Ovary (tissue), 9 donors: Measurements from ENCODE around the gene ZNF790. TPM values are rescaled to one million over a fixed set of nuclear protein-coding genes. Genes with fewer than 3 reads are reported as not detected.

ENCODE experiments used
- DNase-seq, 5 donors: peaks; one replicate each; pipeline ENCODE4 v3.0.0-alpha.2; 2019 to 2020
- H3K27ac ChIP-seq, 2 donors: fragments of 200-600 bp; one replicate each; pipeline versions ENCODE4 v1.5.1 to v1.8.0; 2019 to 2022
- H3K27me3 ChIP-seq: fragments of 200-600 bp; one replicate; pipeline ENCODE4 v1.8.0; 2022
- H3K36me3 ChIP-seq: fragments of 200-600 bp; sonication (generic); one replicate; pipeline ENCODE4 v1.5.1; 2019
- H3K4me1 ChIP-seq: one replicate; pipeline ENCODE4 v1.8.1; 2013; ENCODE audit warnings: mild to moderate bottlenecking, moderate library complexity; ENCODE audit not compliant: insufficient read depth
- H3K4me3 ChIP-seq: fragments of 200-600 bp; sonication (generic); one replicate; pipeline ENCODE4 v1.5.1; 2017
- H3K9me3 ChIP-seq, 2 donors: fragments of 200-600 bp in 1 of 2; sonication (generic) in 1 of 2; one replicate each; pipeline versions ENCODE4 v1.5.1 to v1.8.1; 2013 to 2019; ENCODE audit warnings: mild to moderate bottlenecking in 1 of 2, moderate library complexity in 1 of 2
- EP300 ChIP-seq: sonication (generic); formaldehyde crosslinking; IDR thresholded peaks from one replicate; pipeline ENCODE4 v1.6.1; 2017; ENCODE audit warnings: antibody characterized with exemption
- POLR2A ChIP-seq: fragments of 450-650 bp; IDR thresholded peaks from one replicate; pipeline ENCODE4 v1.6.1; 2017; ENCODE audit warnings: antibody characterized with exemption, mild to moderate bottlenecking, moderate library complexity
- WGBS, 3 donors: extraction: QIAGEN DNeasy Blood & Tissue Kit in 1 of 3; methylation state at CpG; one replicate each; pipeline versions ENCODE4 v1.1.5 to v1.1.7; 2013 to 2017; 5-methylcytosine and 5-hydroxymethylcytosine counted together
- intact Hi-C, 4 donors: fragments of 100-400 bp; cut with DNase I; formaldehyde crosslinking; loops; one replicate each; pipeline versions ENCODE4 v1.11.0 to v1.15.1; 2022 to 2023
- polyA plus RNA-seq, 2 donors: library from polyadenylated mRNA; stranded (reverse); fragments of 200-250 nt in 1 of 2; fragments of 350-450 nt in 1 of 2; fragmentation: Illumina TruSeq in 1 of 2; extraction: RNeasy Lipid Tissue Mini Kit (QIAGEN cat#74804) in 1 of 2; gene quantifications; one replicate each; pipeline ENCODE4 v1.2.3, GENCODE V29; 2013 to 2014
- total RNA-seq, 7 donors: library from RNA; depleted of rRNA in 2 of 7; stranded (reverse); fragments of >200 nt in 2 of 7; fragmentation: NEBNext Ultra II Directional in 3 of 7; extraction: Animal tissue kit (Norgen Biotek cat#: 25700) in 3 of 7; gene quantifications; one replicate each; pipeline versions ENCODE4 v1.1.0 to v1.2.4, GENCODE V29; 2016 to 2023
- TF ChIP-seq, protein P1 (sequence below), 3 donors: fragments of 450-650 bp in 2 of 3; fragments of 200-600 bp in 1 of 3; IDR thresholded peaks; one replicate each; pipeline versions ENCODE4 v1.5.1 to v1.8.0; 2016 to 2022; ENCODE audit warnings: antibody characterized with exemption in 3 of 3, mild to moderate bottlenecking in 1 of 3
- donor health status: DM: no; HTN: no; CAD: no; lungs with moderate emphysema.
- donor health status: DM: no; HTN: no; CAD: no.
- donor health status: Bipolar disorder and iron deficiency.
- donor health status: DM: yes; HTN: yes; CAD: no.
- donor health status: DM: no; HTN: no; CAD: no.
- donor health status: DM: yes; HTN: yes; CAD: no.

Gene ZNF790
- total and polyA plus RNA-seq, 9 donors = 3.5 to 11.8 (median 8.1) TPM

DNA sequence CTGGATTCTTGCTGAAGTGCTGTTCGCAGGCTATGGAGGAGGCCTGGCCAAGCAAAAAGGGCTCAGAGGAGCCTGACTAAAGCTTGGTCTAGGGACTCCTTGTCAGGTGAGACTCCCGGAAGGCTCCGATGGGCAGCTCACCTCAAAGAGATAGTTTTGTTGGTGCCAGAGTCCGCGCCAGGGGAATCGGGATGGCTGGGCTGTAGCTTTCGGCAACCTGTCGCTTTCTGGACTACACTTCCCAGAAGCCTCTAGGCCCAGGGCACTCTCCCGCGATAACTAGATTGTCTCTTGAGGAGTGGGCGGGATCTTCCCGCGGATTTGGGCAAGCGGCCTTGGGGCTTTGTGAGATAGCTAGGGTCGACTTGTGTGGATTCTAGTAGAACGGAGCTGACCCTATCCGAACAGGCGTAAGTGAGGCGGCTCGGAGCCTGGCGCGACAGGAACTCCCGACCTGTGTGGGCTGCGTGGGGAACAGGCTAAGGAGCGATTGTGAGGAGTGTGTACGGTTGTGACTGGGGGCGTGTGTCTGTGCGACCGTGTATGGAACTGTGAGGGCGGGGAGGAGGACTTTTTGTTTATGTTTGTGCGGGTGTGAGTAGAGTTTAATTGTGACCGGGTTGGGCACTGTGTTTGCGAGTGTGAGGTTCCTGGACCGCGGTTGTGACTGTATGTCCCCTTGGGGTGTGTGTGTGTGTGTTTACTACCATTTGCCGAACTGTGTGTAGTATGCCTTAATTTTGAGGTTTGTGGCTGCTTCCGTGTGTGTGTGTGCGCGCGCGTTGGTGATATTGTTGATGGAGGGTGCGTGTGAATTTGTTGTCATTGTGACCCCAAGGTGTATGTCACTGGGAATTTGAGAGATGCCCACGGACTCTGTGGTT is 12.6 kb upstream of the ZNF790 start, which contains the start of gene ZNF345:
ZNF345 (plus strand) TSS at position 318 of the 884 bp plus-strand sequence. CDS start 25,955 bp downstream, outside the sequence.
- no peaks in the 10 kb centered on the region for H3K36me3 ChIP-seq
- intact Hi-C loops = no loop called here
- no peaks in the 10 kb centered on the region for H3K9me3 ChIP-seq
- WGBS, 3 donors = 0% methylated on average over 43 of the region's 43 CpGs
- H3K27me3 ChIP-seq = no peaks in the 10 kb centered on the region
- H3K4me3 ChIP-seq = peak within 1 kb of the TSS; percentile 88
- H3K4me1 ChIP-seq = peaks cover 5% of the 10 kb centered on the region
- peak; percentile 90 to 94 (median 91) for DNase-seq
- TF ChIP-seq, protein P1, sequence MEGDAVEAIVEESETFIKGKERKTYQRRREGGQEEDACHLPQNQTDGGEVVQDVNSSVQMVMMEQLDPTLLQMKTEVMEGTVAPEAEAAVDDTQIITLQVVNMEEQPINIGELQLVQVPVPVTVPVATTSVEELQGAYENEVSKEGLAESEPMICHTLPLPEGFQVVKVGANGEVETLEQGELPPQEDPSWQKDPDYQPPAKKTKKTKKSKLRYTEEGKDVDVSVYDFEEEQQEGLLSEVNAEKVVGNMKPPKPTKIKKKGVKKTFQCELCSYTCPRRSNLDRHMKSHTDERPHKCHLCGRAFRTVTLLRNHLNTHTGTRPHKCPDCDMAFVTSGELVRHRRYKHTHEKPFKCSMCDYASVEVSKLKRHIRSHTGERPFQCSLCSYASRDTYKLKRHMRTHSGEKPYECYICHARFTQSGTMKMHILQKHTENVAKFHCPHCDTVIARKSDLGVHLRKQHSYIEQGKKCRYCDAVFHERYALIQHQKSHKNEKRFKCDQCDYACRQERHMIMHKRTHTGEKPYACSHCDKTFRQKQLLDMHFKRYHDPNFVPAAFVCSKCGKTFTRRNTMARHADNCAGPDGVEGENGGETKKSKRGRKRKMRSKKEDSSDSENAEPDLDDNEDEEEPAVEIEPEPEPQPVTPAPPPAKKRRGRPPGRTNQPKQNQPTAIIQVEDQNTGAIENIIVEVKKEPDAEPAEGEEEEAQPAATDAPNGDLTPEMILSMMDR (IDR thresholded peaks at IDR 0.05) = no peak
- TF ChIP-seq POLR2A = peak; percentile 26
- TF ChIP-seq EP300 = peak; percentile 37
- peak within 1 kb of the TSS; percentile 55 to 74 for H3K27ac ChIP-seq

DNA sequence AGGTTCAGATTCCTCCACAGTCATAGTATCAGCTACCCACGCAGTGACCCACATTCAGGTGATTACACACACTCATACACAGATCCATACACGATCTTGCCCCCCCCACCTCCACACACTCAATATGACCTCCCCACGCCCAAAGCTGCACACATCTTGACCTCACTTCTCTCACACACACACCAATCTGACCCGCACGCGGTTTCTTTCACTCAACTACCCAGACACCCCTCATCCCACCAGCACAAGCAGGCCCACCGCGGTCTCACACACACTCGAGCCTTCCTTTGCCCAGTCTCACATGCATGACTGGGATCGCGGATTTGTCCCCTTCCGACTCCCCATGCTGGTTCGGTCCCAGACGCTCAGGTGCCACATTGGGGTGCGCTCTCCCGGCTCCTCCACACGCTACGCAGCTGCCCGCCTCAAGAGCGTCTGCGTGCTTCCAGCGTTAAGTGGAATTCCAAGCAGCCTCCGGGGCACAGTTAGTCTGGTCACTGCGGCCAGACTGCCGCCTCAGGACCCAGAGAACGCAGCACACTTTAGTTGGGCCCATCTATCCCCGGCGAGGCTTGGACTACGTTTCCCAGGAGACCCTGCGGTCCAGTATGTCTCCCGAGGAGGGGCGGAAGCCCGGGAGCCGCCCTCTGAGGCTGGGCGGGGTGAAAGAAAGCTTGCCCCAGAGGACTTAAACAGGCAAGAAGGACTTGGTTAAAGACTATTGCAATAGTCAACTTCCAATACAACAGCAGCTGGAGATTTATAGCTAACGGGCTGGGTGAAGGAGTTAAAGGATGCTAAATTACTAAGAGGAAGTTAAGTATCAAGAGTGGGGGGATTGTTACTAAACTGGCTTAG is 11.7 kb upstream of the ZNF790 start:
- H3K4me1 ChIP-seq = peaks cover 5% of the 10 kb centered on the region
- peak overlapping the region; percentile 55 to 74 for H3K27ac ChIP-seq
- H3K36me3 ChIP-seq = no peaks in the 10 kb centered on the region
- DNase-seq = peak; percentile 84 to 90 (median 86)
- intact Hi-C loops = no loop called here
- 0 to 1% (median 1%) methylated on average over 36 of the region's 36 CpGs for WGBS, 3 donors
- no peaks in the 10 kb centered on the region for H3K9me3 ChIP-seq
- peak overlapping the region; percentile 88 for H3K4me3 ChIP-seq
- TF ChIP-seq, protein P1 (IDR thresholded peaks at IDR 0.05) = no peak
- peak; percentile 40 for TF ChIP-seq POLR2A
- TF ChIP-seq EP300 = no peak
- H3K27me3 ChIP-seq = no peaks in the 10 kb centered on the region

DNA sequence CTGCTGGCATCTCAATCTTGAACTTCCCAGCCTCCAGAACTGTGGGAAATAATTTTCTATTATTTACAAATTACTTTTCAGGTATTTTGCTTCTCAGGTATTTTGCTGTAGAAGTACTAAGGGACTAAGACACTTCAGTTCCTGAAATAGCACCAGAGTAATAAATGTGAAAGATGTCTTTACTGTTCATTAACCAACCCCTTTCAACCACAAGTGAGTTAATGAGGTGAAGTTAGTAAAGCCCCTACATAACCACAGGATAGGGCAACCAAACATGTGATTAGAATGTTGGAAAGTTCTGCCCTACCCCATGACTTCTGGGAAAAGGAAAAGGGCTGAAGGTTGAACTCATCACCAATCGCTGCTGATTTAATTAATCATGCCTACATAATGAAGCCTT is 9.8 kb upstream of the ZNF790 start:
- H3K36me3 ChIP-seq = no peaks in the 10 kb centered on the region
- H3K27ac ChIP-seq = no peak overlapping the region
- H3K27me3 ChIP-seq = no peaks in the 10 kb centered on the region
- WGBS, 3 donors = 89 to 93% (median 92%) methylated on average over 1 of the region's 1 CpG
- H3K4me1 ChIP-seq = peaks cover 5% of the 10 kb centered on the region
- no peak overlapping the region for H3K4me3 ChIP-seq
- intact Hi-C loops = no loop called here
- DNase-seq = no peak
- H3K9me3 ChIP-seq = peaks cover 0 to 2% of the 10 kb centered on the region in 2 donors
- no peak for TF ChIP-seq EP300
- TF ChIP-seq POLR2A = no peak
- TF ChIP-seq, protein P1 (IDR thresholded peaks at IDR 0.05) = no peak

DNA sequence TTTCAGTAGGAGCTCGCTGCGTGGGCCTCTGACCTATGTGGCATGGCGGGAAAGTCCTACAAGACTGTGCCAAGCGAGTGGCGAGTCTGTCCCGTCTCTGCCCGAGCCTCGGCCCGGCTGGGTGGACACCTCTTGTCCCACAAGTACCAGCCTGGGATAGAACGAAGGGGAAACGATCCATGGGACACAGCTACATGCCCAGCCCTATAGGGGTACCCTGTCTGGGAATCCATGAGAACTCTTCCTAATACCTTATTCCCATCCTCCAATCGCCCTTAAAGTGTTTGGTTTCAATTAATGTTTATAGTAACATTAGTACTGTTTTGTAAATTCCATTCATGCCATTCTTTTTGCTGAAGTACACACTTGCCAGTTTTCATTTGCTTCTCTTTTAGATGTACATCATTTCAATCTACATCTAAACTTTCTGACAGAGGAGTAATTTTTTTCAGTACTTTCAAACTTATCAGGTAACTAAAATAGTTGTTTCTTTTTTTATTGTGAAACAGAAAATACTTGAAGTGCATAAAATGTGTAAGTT is 667 bp upstream of the ZNF790 start:
- Histone ChIP-seq H3K4me3 (peak overlapping the region; percentile 57), H3K27ac (peak overlapping the region; percentile 39 to 69), H3K9me3 (peaks cover 0 to 10% of the 10 kb centered on the region in 2 donors), H3K27me3 (no peaks in the 10 kb centered on the region), H3K36me3 (no peaks in the 10 kb centered on the region), H3K4me1 (peaks cover 2% of the 10 kb centered on the region)
- DNase-seq = no peak
- WGBS, 3 donors = 0 to 4% (median 1%) methylated on average over 12 of the region's 12 CpGs
- intact Hi-C loops = no loop called here
- TF ChIP-seq, protein P1 (IDR thresholded peaks at IDR 0.05) = no peak
- no peak for TF ChIP-seq POLR2A
- no peak for TF ChIP-seq EP300
